OCI-LY3 (cell line): ENCODE results near the gene INTS11.

Experiments used
- CTCF ChIP-seq: fragments of 200-600, 300-600 bp; sonication (generic); IDR thresholded peaks from 2 replicates; pipeline ENCODE4 v1.5.1; 2014; ENCODE audit warnings: antibody characterized with exemption, low read length, low read depth
- EZH2phosphoT487 ChIP-seq: fragments of 200-600 bp; shearing (Covaris generic); IDR thresholded peaks from 2 replicates; pipeline ENCODE4 v1.6.1; 2018; ENCODE audit warnings: antibody characterized with exemption, mixed run types, low read depth

GRCh38 chr1:1274299-1274930 is 50.0 kb downstream of the INTS11 start:
- TF ChIP-seq EZH2phosphoT487: no peak
- no peak for TF ChIP-seq CTCF
